Measurements from ENCODE around the gene ATP8B1.

DNA sequence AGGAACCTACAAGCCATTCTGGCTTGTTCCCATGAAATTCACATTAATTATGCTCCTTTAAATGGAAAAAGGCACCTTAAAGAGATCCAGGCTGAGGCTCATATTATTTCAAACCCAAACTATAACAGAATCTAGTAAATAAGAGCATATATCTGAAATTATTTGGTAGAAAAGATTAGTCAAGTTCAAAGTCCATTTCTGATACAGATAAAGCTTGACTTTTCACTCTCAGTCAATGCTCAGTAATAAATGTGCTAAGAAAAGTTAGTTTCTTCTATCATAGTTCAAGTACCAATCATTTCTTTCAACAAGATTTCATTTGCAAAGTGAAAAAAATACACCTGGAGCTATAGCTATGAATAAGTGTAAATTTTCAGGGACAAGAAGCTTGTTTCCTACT is 119.6 kb downstream of the ATP8B1 start:
- TF ChIP-seq ZC3H10 (CRISPR knock-in tag; IDR thresholded peaks at IDR 0.05) = no peak
- no peak for TF ChIP-seq ESRRG (CRISPR knock-in tag; IDR thresholded peaks at IDR 0.05)
- no peak for TF ChIP-seq ZNF8 (CRISPR knock-in tag; IDR thresholded peaks at IDR 0.05)
- no peak for TF ChIP-seq PPARA (CRISPR knock-in tag; IDR thresholded peaks at IDR 0.05; ENCODE audit: borderline replicate concordance)
- no peak for TF ChIP-seq ZFP3 (CRISPR knock-in tag; IDR thresholded peaks at IDR 0.05)
- no peak for TF ChIP-seq ZNF70 (CRISPR knock-in tag; IDR thresholded peaks at IDR 0.05)
- no peak for TF ChIP-seq RARB (CRISPR knock-in tag; IDR thresholded peaks at IDR 0.05)
- no peak for TF ChIP-seq ZFP30 (CRISPR knock-in tag; IDR thresholded peaks at IDR 0.05)
- no peak for TF ChIP-seq ISL1 (CRISPR knock-in tag; IDR thresholded peaks at IDR 0.05)
- TF ChIP-seq OSR1 (CRISPR knock-in tag; IDR thresholded peaks at IDR 0.05) = no peak
- TF ChIP-seq, protein P1, sequence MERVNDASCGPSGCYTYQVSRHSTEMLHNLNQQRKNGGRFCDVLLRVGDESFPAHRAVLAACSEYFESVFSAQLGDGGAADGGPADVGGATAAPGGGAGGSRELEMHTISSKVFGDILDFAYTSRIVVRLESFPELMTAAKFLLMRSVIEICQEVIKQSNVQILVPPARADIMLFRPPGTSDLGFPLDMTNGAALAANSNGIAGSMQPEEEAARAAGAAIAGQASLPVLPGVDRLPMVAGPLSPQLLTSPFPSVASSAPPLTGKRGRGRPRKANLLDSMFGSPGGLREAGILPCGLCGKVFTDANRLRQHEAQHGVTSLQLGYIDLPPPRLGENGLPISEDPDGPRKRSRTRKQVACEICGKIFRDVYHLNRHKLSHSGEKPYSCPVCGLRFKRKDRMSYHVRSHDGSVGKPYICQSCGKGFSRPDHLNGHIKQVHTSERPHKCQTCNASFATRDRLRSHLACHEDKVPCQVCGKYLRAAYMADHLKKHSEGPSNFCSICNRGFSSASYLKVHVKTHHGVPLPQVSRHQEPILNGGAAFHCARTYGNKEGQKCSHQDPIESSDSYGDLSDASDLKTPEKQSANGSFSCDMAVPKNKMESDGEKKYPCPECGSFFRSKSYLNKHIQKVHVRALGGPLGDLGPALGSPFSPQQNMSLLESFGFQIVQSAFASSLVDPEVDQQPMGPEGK (CRISPR knock-in tag; IDR thresholded peaks at IDR 0.05; ENCODE audit: borderline replicate concordance) = no peak
- TF ChIP-seq, protein P2, sequence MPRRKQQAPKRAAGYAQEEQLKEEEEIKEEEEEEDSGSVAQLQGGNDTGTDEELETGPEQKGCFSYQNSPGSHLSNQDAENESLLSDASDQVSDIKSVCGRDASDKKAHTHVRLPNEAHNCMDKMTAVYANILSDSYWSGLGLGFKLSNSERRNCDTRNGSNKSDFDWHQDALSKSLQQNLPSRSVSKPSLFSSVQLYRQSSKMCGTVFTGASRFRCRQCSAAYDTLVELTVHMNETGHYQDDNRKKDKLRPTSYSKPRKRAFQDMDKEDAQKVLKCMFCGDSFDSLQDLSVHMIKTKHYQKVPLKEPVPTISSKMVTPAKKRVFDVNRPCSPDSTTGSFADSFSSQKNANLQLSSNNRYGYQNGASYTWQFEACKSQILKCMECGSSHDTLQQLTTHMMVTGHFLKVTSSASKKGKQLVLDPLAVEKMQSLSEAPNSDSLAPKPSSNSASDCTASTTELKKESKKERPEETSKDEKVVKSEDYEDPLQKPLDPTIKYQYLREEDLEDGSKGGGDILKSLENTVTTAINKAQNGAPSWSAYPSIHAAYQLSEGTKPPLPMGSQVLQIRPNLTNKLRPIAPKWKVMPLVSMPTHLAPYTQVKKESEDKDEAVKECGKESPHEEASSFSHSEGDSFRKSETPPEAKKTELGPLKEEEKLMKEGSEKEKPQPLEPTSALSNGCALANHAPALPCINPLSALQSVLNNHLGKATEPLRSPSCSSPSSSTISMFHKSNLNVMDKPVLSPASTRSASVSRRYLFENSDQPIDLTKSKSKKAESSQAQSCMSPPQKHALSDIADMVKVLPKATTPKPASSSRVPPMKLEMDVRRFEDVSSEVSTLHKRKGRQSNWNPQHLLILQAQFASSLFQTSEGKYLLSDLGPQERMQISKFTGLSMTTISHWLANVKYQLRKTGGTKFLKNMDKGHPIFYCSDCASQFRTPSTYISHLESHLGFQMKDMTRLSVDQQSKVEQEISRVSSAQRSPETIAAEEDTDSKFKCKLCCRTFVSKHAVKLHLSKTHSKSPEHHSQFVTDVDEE (CRISPR knock-in tag; IDR thresholded peaks at IDR 0.05) = no peak
- TF ChIP-seq, protein P3, sequence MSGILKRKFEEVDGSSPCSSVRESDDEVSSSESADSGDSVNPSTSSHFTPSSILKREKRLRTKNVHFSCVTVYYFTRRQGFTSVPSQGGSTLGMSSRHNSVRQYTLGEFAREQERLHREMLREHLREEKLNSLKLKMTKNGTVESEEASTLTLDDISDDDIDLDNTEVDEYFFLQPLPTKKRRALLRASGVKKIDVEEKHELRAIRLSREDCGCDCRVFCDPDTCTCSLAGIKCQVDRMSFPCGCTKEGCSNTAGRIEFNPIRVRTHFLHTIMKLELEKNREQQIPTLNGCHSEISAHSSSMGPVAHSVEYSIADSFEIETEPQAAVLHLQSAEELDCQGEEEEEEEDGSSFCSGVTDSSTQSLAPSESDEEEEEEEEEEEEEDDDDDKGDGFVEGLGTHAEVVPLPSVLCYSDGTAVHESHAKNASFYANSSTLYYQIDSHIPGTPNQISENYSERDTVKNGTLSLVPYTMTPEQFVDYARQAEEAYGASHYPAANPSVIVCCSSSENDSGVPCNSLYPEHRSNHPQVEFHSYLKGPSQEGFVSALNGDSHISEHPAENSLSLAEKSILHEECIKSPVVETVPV (CRISPR knock-in tag; IDR thresholded peaks at IDR 0.05) = no peak
- TF ChIP-seq, protein P4, sequence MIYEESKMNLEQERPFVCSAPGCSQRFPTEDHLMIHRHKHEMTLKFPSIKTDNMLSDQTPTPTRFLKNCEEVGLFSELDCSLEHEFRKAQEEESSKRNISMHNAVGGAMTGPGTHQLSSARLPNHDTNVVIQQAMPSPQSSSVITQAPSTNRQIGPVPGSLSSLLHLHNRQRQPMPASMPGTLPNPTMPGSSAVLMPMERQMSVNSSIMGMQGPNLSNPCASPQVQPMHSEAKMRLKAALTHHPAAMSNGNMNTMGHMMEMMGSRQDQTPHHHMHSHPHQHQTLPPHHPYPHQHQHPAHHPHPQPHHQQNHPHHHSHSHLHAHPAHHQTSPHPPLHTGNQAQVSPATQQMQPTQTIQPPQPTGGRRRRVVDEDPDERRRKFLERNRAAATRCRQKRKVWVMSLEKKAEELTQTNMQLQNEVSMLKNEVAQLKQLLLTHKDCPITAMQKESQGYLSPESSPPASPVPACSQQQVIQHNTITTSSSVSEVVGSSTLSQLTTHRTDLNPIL (CRISPR knock-in tag; IDR thresholded peaks at IDR 0.05; ENCODE audit: low read depth) = no peak

Measured in SK-N-SH treated with all-trans-retinoic acid at 6 μM for 48 hours (cell line).